Immature natural killer cell (primary cell): Measurements from ENCODE around the gene TLK2. TPM values are rescaled to one million over a fixed set of nuclear protein-coding genes. Genes with fewer than 3 reads are reported as not detected.
"Not testable (repeated sequence)": the region's sequence is repeated elsewhere in the genome, so short reads cannot be mapped to it uniquely, and the experiment has no call there.

Experiments
- DNase-seq, 3 donors: peaks; one replicate each; pipeline ENCODE4 v3.0.0; 2022; ENCODE audit warnings: mixed read lengths in 1 of 3
- H3K27ac Mint-ChIP-seq, 6 donors: one replicate each; pipeline ENCODE4 v1.8.0; 2020; ENCODE audit warnings: mixed read lengths in 6 of 6, mild to moderate bottlenecking in 5 of 6, inconsistent platforms in 4 of 6, moderate library complexity in 3 of 6
- H3K27me3 Mint-ChIP-seq, 3 donors: one replicate each; pipeline ENCODE4 v1.8.0; 2020 to 2021; ENCODE audit warnings: low read depth in 3 of 3, mild to moderate bottlenecking in 3 of 3, mixed read lengths in 3 of 3, moderate library complexity in 3 of 3, inconsistent platforms in 1 of 3
- H3K36me3 Mint-ChIP-seq, 3 donors: one replicate each; pipeline ENCODE4 v1.8.0; 2020; ENCODE audit warnings: mixed read lengths in 3 of 3, inconsistent platforms in 2 of 3, mild to moderate bottlenecking in 2 of 3
- H3K4me1 Mint-ChIP-seq, 2 donors: one replicate each; pipeline ENCODE4 v1.8.0; 2020; ENCODE audit warnings: inconsistent platforms in 2 of 2, mild to moderate bottlenecking in 2 of 2, mixed read lengths in 2 of 2, moderate library complexity in 1 of 2
- H3K4me3 Mint-ChIP-seq, 5 donors: one replicate each; pipeline ENCODE4 v1.8.0; 2020; ENCODE audit warnings: mild to moderate bottlenecking in 5 of 5, mixed read lengths in 5 of 5, inconsistent platforms in 3 of 5, moderate library complexity in 3 of 5
- H3K9me3 Mint-ChIP-seq, 6 donors: one replicate each; pipeline ENCODE4 v1.8.0; 2020; ENCODE audit warnings: mild to moderate bottlenecking in 6 of 6, mixed read lengths in 6 of 6, inconsistent platforms in 4 of 6, moderate library complexity in 3 of 6
- polyA plus RNA-seq, 3 donors: library from polyadenylated mRNA; unstranded; fragments of 300-500 nt; fragmentation: Illumina TruSeq; gene quantifications; one replicate each; pipeline ENCODE4 v1.2.3, GENCODE V29; 2021

The TLK2 gene
- polyA plus RNA-seq, 3 donors from 2014 or later = 6.4 to 19.7 (median 6.6) TPM

DNA sequence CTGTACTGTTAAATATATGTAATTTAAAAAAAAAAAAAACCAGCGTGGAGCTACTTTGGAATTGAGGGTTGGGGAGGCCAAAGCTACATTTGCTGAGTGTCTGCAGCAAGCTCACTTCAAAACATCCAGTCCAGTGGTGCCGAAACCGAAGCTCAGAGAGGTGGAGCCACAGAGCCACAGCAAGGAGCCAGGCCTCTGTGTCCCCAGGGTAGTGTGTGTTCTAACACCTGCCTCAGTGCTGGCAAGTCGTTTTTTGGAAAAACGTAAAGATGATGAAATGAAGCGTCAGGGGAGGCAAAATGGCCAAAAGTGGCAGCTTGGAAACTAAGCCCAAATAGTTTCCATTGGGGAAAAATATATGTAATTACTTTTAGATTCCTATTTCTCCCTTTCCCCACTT, 112.7 kb downstream of the TLK2 start:
- peaks cover 8 to 26% (median 10%) of the 10 kb centered on the region in 3 donors for H3K36me3 Mint-ChIP-seq

DNA sequence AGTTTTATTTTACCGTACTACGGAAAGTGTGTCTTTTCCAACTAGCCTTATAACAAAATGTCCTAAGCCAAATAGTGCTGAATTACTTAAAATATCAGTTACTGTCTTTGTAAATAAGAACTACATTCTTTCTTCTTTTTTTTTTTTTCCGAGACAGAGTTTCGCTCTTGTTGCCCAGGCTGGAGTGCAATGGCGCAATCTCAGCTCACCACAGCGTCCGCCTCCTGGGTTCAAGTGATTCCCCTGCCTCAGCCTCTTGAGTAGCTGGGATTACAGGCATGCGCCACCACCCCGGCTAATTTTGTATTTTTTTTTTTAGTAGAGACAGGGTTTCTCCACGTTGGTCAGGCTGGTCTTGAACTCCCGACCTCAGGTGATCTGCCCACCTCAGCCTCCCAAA, 113.2 kb downstream of the TLK2 start:
- not testable (repeated sequence) for H3K4me3 Mint-ChIP-seq, H3K9me3 Mint-ChIP-seq, H3K27me3 Mint-ChIP-seq, H3K27ac Mint-ChIP-seq, DNase-seq, H3K4me1 Mint-ChIP-seq
- H3K36me3 Mint-ChIP-seq = peaks cover 13 to 31% (median 15%) of the 10 kb centered on the region in 3 donors

More for the DNA sequence above, 112.7 kb downstream of the TLK2 start:
- H3K4me3 Mint-ChIP-seq = no peak overlapping the region
- DNase-seq = no peak
- H3K4me1 Mint-ChIP-seq = no peaks in the 10 kb centered on the region
- H3K27me3 Mint-ChIP-seq = no peaks in the 10 kb centered on the region
- H3K27ac Mint-ChIP-seq = no peak overlapping the region
- H3K9me3 Mint-ChIP-seq = no peaks in the 10 kb centered on the region

- no peak for DNase-seq
- Mint-ChIP-seq H3K27me3 (peaks cover 0 to 4% (median 0%) of the 10 kb centered on the region in 3 donors), H3K4me3 (no peak overlapping the region), H3K9me3 (no peaks in the 10 kb centered on the region), H3K4me1 (no peaks in the 10 kb centered on the region), H3K36me3 (peaks cover 20 to 38% (median 21%) of the 10 kb centered on the region in 3 donors), H3K27ac (no peak overlapping the region)
Observed at GRCh38 chr17:62592341-62593099, 113.9 kb downstream of the TLK2 start.

GRCh38 chr17:62595484-62595883, 116.9 kb downstream of the TLK2 start:
- peaks cover 0 to 4% (median 0%) of the 10 kb centered on the region in 3 donors for H3K27me3 Mint-ChIP-seq
- H3K4me1 Mint-ChIP-seq = no peaks in the 10 kb centered on the region
- no peaks in the 10 kb centered on the region for H3K9me3 Mint-ChIP-seq
- peaks cover 28 to 49% (median 35%) of the 10 kb centered on the region in 3 donors for H3K36me3 Mint-ChIP-seq
- DNase-seq = no peak
- H3K4me3 Mint-ChIP-seq = no peak overlapping the region
- H3K27ac Mint-ChIP-seq = no peak overlapping the region

- Mint-ChIP-seq H3K4me3 (no peak overlapping the region), H3K9me3 (no peaks in the 10 kb centered on the region), H3K27ac (no peak overlapping the region), H3K27me3 (peaks cover 0 to 4% (median 0%) of the 10 kb centered on the region in 3 donors), H3K4me1 (peaks cover 0 to 6% of the 10 kb centered on the region in 2 donors), H3K36me3 (peaks cover 28 to 57% (median 43%) of the 10 kb centered on the region in 3 donors)
- DNase-seq = no peak
Observed at GRCh38 chr17:62596662-62597061, 118.0 kb downstream of the TLK2 start.

- H3K36me3 Mint-ChIP-seq = peaks cover 28 to 62% (median 43%) of the 10 kb centered on the region in 3 donors
Observed at GRCh38 chr17:62597150-62597549, 118.5 kb downstream of the TLK2 start.

GRCh38 chr17:62597920-62598319, 119.3 kb downstream of the TLK2 start:
- Mint-ChIP-seq H3K36me3 (peaks cover 28 to 70% (median 48%) of the 10 kb centered on the region in 3 donors), H3K27ac (no peak overlapping the region), H3K9me3 (no peaks in the 10 kb centered on the region), H3K27me3 (peaks cover 0 to 4% (median 0%) of the 10 kb centered on the region in 3 donors), H3K4me1 (peaks cover 0 to 8% of the 10 kb centered on the region in 2 donors), H3K4me3 (no peak overlapping the region)
- no peak for DNase-seq

More at GRCh38 chr17:62597150-62597549, 118.5 kb downstream of the TLK2 start:
- Mint-ChIP-seq H3K27me3 (peaks cover 0 to 4% (median 0%) of the 10 kb centered on the region in 3 donors), H3K4me3 (no peak overlapping the region), H3K9me3 (no peaks in the 10 kb centered on the region), H3K4me1 (peaks cover 0 to 8% of the 10 kb centered on the region in 2 donors), H3K27ac (no peak overlapping the region)
- DNase-seq = no peak

DNA sequence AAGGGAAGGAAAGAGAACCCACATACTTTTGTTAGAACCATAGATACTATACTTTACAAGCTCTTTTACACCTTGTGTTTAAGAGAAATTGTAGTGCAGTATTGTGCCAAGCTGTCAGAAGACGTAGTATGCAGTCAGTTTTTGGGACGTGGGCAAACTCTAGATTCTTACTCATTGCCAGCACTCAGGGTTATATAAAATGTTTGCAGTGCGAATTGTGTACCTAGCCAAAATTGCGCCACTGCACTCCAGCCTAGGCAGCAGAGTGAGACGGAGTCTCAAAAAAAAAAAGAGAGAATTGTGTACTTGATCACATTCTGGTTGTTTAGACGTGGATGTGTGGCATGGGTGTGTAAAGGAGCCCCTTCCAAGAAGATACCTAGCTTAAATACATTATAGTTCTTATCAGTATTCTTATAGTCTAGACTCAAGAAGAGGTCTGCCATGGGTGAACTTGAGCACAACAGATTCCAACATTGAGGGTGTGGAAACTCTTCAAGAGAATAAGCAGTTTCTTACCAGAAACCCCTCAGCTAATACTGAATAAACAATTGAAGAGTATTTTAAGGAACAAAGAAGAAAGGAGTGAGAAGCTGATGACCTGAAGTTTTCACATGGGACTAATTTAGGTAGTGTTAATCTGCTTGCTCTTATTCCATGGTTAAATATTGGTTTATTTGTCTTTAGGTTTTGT, 121.5 kb downstream of the TLK2 start:
- Mint-ChIP-seq H3K9me3 (no peaks in the 10 kb centered on the region), H3K27ac (no peak overlapping the region), H3K36me3 (peaks cover 29 to 70% (median 45%) of the 10 kb centered on the region in 3 donors), H3K4me1 (peaks cover 0 to 8% of the 10 kb centered on the region in 2 donors), H3K27me3 (peaks cover 0 to 4% (median 0%) of the 10 kb centered on the region in 3 donors), H3K4me3 (no peak overlapping the region)
- DNase-seq = no peak

- Mint-ChIP-seq H3K27ac (peak overlapping the region in 2 of 6 donors; percentile 37 to 39), H3K9me3 (no peaks in the 10 kb centered on the region), H3K4me3 (no peak overlapping the region), H3K36me3 (peaks cover 29 to 65% (median 45%) of the 10 kb centered on the region in 3 donors), H3K27me3 (peaks cover 0 to 4% (median 0%) of the 10 kb centered on the region in 3 donors), H3K4me1 (peaks cover 0 to 8% of the 10 kb centered on the region in 2 donors)
- DNase-seq = no peak
Observed at GRCh38 chr17:62600805-62601204, 122.2 kb downstream of the TLK2 start.

GRCh38 chr17:62601471-62601870, 122.8 kb downstream of the TLK2 start:
- Mint-ChIP-seq H3K9me3 (no peaks in the 10 kb centered on the region), H3K27ac (peak overlapping the region in 2 of 6 donors; percentile 37 to 51), H3K4me3 (no peak overlapping the region), H3K27me3 (peaks cover 0 to 4% (median 0%) of the 10 kb centered on the region in 3 donors), H3K36me3 (peaks cover 27 to 63% (median 41%) of the 10 kb centered on the region in 3 donors), H3K4me1 (peaks cover 0 to 8% of the 10 kb centered on the region in 2 donors)
- DNase-seq = no peak

GRCh38 chr17:62603783-62604182, 125.2 kb downstream of the TLK2 start:
- not testable (repeated sequence) for H3K27ac Mint-ChIP-seq, H3K27me3 Mint-ChIP-seq, H3K4me3 Mint-ChIP-seq, H3K4me1 Mint-ChIP-seq, H3K9me3 Mint-ChIP-seq, DNase-seq
- H3K36me3 Mint-ChIP-seq = peaks cover 24 to 63% (median 31%) of the 10 kb centered on the region in 3 donors

DNA sequence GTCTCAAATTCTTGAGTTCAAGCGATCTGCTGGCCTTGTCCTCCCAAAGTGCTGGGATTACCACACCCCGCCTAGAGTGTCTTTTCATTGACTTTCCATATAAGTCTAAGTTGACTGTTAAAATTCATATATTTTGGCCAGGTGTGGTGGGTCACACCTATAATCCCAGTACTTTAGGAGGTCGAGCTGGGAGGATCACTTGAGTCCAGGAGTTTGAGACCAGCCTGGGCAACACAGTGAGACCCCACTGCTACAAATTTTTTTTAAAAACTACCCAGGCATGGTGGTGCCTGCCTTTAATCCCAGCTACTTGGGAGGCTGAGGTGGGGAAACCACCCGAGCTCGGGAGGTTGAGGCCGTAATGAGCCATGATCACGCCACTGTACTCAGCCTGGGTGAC, 127.0 kb downstream of the TLK2 start:
- Mint-ChIP-seq H3K27me3 (peaks cover 0 to 3% (median 0%) of the 10 kb centered on the region in 3 donors), H3K36me3 (peaks cover 26 to 66% (median 33%) of the 10 kb centered on the region in 3 donors), H3K27ac (no peak overlapping the region), H3K9me3 (no peaks in the 10 kb centered on the region), H3K4me1 (peaks cover 0 to 15% of the 10 kb centered on the region in 2 donors), H3K4me3 (no peak overlapping the region)
- DNase-seq = no peak

DNA sequence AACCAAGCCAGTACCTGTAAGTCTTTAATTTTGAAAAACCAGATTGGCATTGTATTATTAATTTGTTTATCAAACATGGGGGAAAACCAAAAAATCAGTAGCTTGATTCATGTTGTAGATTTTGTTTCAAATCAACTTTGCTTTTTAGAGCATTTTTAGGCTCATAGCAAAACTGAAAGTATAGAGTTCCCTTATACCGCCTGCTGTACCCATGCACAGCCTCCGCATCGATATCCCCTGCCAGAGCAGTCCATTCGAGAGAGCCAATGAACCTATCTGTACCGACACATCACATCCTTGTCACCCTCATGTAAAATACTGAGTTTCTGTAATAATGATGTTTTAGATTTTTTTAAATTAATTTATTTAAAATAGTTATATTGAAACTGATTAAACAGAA, 132.7 kb downstream of the TLK2 start:
- Mint-ChIP-seq H3K4me3 (peak overlapping the region; percentile 12 to 78 (median 43)), H3K36me3 (peaks cover 31 to 59% (median 36%) of the 10 kb centered on the region in 3 donors)
- peak in 1 of 3 donors; percentile 15 for DNase-seq

DNA sequence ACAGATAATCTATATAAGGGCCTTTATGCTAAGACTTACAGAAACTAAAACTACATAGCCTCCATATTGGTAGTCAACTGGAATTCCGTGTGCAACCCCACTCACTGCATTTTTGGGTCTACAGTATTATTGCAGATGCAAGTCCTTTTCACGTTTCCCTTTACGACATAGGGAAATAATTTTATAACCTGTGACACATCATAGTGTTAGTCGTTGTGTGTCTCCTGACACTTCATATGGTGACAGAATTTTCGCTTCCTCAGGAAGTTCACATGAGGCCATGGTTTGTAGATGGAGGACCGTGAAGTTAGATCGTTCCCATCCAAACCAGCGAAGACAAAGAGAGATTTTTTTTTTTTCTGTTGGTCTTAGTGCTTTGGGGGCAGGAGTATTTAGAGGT, 133.1 kb downstream of the TLK2 start:
- Mint-ChIP-seq H3K27me3 (peaks cover 0 to 3% (median 0%) of the 10 kb centered on the region in 3 donors), H3K4me3 (peak overlapping the region in 3 of 5 donors; percentile 3 to 78 (median 40)), H3K9me3 (no peaks in the 10 kb centered on the region), H3K36me3 (peaks cover 31 to 56% (median 35%) of the 10 kb centered on the region in 3 donors), H3K27ac (peak overlapping the region in 5 of 6 donors; percentile 41 to 79 (median 63)), H3K4me1 (peaks cover 13 to 26% of the 10 kb centered on the region in 2 donors)
- peak in 2 of 3 donors; percentile 5 to 27 for DNase-seq

More for the DNA sequence above, 132.7 kb downstream of the TLK2 start:
- H3K9me3 Mint-ChIP-seq = no peaks in the 10 kb centered on the region
- H3K27me3 Mint-ChIP-seq = peaks cover 0 to 3% (median 0%) of the 10 kb centered on the region in 3 donors
- peaks cover 13 to 26% of the 10 kb centered on the region in 2 donors for H3K4me1 Mint-ChIP-seq
- peak overlapping the region; percentile 41 to 81 (median 62) for H3K27ac Mint-ChIP-seq
